Ishikawa (cell line): ENCODE data around the gene ITGBL1.

ENCODE experiments used
- EGR1 ChIP-seq: IDR thresholded peaks from 2 replicates; pipeline ENCODE4 v1.6.1; 2012
- TCF12 ChIP-seq: IDR thresholded peaks from 2 replicates; pipeline ENCODE4 v1.6.1; 2012; ENCODE audit warnings: low read depth

GRCh38 chr13:101511161-101511560 is 58.7 kb downstream of the ITGBL1 start:
- no peak for TF ChIP-seq TCF12
- TF ChIP-seq EGR1, result no peak
